C4-2B (cell line): ENCODE data around the gene P4HA3.
A peak's percentile ranks its signal among the peaks of the same experiment; 100 is the strongest.

Experiments
- CTCF ChIP-seq: fragments of 450-650 bp; conservative IDR thresholded peaks from 2 replicates; pipeline ENCODE4 v1.5.1; 2017; ENCODE audit warnings: mild to moderate bottlenecking
- ZFX ChIP-seq: fragments of 450-650 bp; IDR thresholded peaks from 2 replicates; pipeline ENCODE4 v1.6.1; 2017

DNA sequence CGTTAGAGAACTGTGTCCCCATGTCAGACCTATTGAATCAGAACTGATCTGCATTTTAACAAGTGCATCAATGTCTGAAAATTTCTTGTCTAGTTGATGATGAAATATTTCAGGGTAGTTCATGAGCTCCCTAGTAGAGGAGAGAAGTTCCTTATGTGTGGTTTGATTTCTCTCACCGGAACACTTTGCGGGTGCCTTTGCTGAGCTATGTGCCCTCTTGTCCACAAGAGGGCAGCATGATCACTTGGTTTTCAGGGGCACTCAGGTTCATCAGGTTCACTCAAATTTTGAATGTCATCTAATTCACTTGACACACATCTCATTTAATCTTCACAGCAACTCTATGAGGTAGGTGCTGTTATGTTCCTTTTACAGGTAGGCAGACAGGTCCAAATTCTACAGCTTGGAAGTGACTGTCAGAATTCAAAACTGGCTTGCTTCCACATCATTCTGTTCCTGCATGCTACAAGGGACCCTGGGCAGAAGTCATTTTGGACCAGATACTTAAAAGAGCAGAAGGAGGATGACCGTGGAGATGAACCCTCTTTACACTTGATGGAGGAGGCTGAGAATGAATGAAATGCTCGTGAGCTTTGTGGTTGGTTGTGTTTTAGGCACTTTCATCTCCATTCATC, 55.6 kb downstream of the P4HA3 start:
- TF ChIP-seq CTCF (peak; percentile 94), ZFX (no peak)
